Kidney epithelial cell (primary cell): ENCODE measurements around the gene CLDN12. TPM values are rescaled to one million over a fixed set of nuclear protein-coding genes. Genes with fewer than 3 reads are reported as not detected.

ENCODE experiments used
- DNase-seq: peaks from one replicate; pipeline ENCODE4 v3.0.0-alpha.2; 2010; ENCODE audit warnings: low read depth
- H3K27me3 ChIP-seq: 2 replicates; pipeline ENCODE4 v1.6.0; 2011; ENCODE audit warnings: low read length; ENCODE audit not compliant: control insufficient read depth, insufficient read depth
- H3K36me3 ChIP-seq: 2 replicates; pipeline ENCODE4 v1.5.1; 2011; ENCODE audit warnings: low read length; ENCODE audit not compliant: control insufficient read depth, insufficient read depth
- H3K4me3 ChIP-seq: 2 replicates; pipeline ENCODE4 v1.5.1; 2011; ENCODE audit warnings: low read depth, mild to moderate bottlenecking, control low read depth, low read length
- total RNA-seq: library from RNA; depleted of rRNA; stranded (reverse); fragments of >200 nt; gene quantifications from 2 replicates; pipeline ENCODE4 v1.2.3, GENCODE V29; 2015
- TF ChIP-seq, protein P1 (sequence below): IDR thresholded peaks from 2 replicates; pipeline ENCODE4 v1.5.1; 2011; ENCODE audit warnings: mild to moderate bottlenecking, moderate library complexity, low read length, control low read depth, inconsistent platforms; ENCODE audit not compliant: insufficient read depth, poor library complexity, severe bottlenecking

Gene CLDN12
- total RNA-seq, 1 donor from 2014 or later: 62.7 TPM

GRCh38 chr7:90445633-90446032, 42.4 kb downstream of the CLDN12 start:
- TF ChIP-seq, protein P1, sequence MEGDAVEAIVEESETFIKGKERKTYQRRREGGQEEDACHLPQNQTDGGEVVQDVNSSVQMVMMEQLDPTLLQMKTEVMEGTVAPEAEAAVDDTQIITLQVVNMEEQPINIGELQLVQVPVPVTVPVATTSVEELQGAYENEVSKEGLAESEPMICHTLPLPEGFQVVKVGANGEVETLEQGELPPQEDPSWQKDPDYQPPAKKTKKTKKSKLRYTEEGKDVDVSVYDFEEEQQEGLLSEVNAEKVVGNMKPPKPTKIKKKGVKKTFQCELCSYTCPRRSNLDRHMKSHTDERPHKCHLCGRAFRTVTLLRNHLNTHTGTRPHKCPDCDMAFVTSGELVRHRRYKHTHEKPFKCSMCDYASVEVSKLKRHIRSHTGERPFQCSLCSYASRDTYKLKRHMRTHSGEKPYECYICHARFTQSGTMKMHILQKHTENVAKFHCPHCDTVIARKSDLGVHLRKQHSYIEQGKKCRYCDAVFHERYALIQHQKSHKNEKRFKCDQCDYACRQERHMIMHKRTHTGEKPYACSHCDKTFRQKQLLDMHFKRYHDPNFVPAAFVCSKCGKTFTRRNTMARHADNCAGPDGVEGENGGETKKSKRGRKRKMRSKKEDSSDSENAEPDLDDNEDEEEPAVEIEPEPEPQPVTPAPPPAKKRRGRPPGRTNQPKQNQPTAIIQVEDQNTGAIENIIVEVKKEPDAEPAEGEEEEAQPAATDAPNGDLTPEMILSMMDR: no peak
- DNase-seq: no peak

GRCh38 chr7:90446137-90446899, 43.1 kb downstream of the CLDN12 start:
- Histone ChIP-seq H3K4me3 (no peak overlapping the region), H3K36me3 (no peaks in the 10 kb centered on the region), H3K27me3 (no peaks in the 10 kb centered on the region)
- TF ChIP-seq, protein P1: no peak
- DNase-seq: no peak

More at GRCh38 chr7:90445633-90446032, 42.4 kb downstream of the CLDN12 start:
- no peaks in the 10 kb centered on the region for H3K27me3 ChIP-seq
- H3K4me3 ChIP-seq: no peak overlapping the region
- H3K36me3 ChIP-seq: no peaks in the 10 kb centered on the region

DNA sequence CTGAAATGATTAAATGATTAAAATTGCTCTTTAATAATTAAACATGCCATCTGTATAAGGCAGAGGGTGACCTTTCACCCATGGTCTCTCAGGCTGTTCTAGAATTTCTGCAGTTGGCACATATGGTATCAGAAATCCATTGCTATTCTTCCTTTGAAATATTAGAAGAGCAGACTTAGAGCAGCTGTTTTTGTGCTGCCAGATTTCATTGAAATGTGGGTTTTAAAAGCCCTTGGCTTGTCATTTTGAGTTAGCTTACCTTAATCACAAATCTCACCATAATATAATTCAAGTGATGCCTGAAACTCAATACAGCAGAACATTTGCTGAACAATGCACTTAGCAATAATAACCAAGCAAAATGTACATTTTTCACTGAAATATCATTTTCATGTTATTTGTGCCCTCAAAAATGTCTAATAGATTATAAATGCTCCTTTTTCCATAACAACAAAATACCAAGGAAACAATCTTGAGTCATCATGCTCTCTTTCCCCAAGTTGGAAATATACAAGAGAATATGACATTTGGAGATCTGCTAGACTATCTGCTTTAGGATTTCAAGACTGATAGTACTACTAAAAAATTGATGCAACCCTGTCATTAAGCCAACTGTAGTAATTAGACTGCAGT, 50.1 kb downstream of the CLDN12 start:
- Histone ChIP-seq H3K27me3 (no peaks in the 10 kb centered on the region), H3K36me3 (no peaks in the 10 kb centered on the region), H3K4me3 (no peak overlapping the region)
- TF ChIP-seq, protein P1: no peak
- no peak for DNase-seq

GRCh38 chr7:90453931-90454330, 50.7 kb downstream of the CLDN12 start:
- TF ChIP-seq, protein P1: no peak
- DNase-seq: no peak
- no peaks in the 10 kb centered on the region for H3K27me3 ChIP-seq

GRCh38 chr7:90455163-90456030, 52.1 kb downstream of the CLDN12 start:
- H3K4me3 ChIP-seq: peak overlapping the region; percentile 16
- H3K36me3 ChIP-seq: no peaks in the 10 kb centered on the region
- no peaks in the 10 kb centered on the region for H3K27me3 ChIP-seq
- TF ChIP-seq, protein P1: peak; percentile 76
- DNase-seq: peak; percentile 9

More at GRCh38 chr7:90453931-90454330, 50.7 kb downstream of the CLDN12 start:
- Histone ChIP-seq H3K4me3 (no peak overlapping the region), H3K36me3 (no peaks in the 10 kb centered on the region)
